ENCODE data around the gene MYBPH. TPM values are rescaled to one million over a fixed set of nuclear protein-coding genes. Genes with fewer than 3 reads are reported as not detected.

The MYBPH gene
- total and polyA plus RNA-seq, 2 experiments from 2014 or later = not detected

DNA sequence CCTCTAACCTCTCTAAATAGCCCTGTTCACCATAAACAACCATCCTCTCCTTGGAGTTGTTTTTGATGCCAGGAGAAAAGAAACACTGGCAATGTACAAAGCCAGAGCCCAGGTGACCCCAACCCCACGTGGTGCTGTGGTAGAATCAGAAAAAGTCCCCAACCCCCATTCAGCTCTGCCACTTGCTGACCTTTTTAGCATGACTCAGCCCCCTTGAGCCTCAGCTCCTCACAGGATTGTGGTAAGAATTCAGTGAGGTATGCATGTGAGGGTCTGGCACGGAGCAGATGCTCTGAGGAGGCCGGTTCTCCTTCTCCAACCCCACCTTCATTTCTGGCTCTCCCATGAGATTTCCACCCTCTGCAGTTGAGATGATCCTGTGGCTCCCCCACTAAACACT, 22.0 kb upstream of the MYBPH start:
- Mint-ChIP-seq H3K36me3 (ENCODE audit: low read depth) (no peaks in the 10 kb centered on the region), H3K4me1 (no peaks in the 10 kb centered on the region), H3K27me3 (ENCODE audit: insufficient read depth, low read depth, poor library complexity) (peaks cover 3% of the 10 kb centered on the region), H3K9me3 (no peaks in the 10 kb centered on the region; the same call in 2 of the 3 replicates), H3K27ac (no peak overlapping the region), H3K4me3 (no peak overlapping the region)
- Histone ChIP-seq H2AFZ (no peak overlapping the region), H3K27ac (ENCODE audit: low read depth) (no peak overlapping the region), H4K20me1 (replicated peaks; ENCODE audit: insufficient read depth) (no peaks in the 10 kb centered on the region), H3K4me3 (no peak overlapping the region), H3F3A (replicated peaks; ENCODE audit: low read depth) (no peaks in the 10 kb centered on the region), H3K4me2 (no peak overlapping the region), H3K9me2 (ENCODE audit: insufficient read depth) (0 out of 2 replicates have a peak, but pooled peaks cover 4% of the 10 kb centered on the region), H3K4me1 (ENCODE audit: insufficient read depth) (no peaks in the 10 kb centered on the region), H3K79me2 (replicated peaks; ENCODE audit: insufficient read depth) (no peaks in the 10 kb centered on the region), H3K36me3 (ENCODE audit: insufficient read depth) (no peaks in the 10 kb centered on the region), H3K27me3 (ENCODE audit: insufficient read depth) (no peaks in the 10 kb centered on the region)
- DNase-seq (ENCODE audit: low spot score) (no peak), ATAC-seq (no peak)
- TF ChIP-seq, protein P1, sequence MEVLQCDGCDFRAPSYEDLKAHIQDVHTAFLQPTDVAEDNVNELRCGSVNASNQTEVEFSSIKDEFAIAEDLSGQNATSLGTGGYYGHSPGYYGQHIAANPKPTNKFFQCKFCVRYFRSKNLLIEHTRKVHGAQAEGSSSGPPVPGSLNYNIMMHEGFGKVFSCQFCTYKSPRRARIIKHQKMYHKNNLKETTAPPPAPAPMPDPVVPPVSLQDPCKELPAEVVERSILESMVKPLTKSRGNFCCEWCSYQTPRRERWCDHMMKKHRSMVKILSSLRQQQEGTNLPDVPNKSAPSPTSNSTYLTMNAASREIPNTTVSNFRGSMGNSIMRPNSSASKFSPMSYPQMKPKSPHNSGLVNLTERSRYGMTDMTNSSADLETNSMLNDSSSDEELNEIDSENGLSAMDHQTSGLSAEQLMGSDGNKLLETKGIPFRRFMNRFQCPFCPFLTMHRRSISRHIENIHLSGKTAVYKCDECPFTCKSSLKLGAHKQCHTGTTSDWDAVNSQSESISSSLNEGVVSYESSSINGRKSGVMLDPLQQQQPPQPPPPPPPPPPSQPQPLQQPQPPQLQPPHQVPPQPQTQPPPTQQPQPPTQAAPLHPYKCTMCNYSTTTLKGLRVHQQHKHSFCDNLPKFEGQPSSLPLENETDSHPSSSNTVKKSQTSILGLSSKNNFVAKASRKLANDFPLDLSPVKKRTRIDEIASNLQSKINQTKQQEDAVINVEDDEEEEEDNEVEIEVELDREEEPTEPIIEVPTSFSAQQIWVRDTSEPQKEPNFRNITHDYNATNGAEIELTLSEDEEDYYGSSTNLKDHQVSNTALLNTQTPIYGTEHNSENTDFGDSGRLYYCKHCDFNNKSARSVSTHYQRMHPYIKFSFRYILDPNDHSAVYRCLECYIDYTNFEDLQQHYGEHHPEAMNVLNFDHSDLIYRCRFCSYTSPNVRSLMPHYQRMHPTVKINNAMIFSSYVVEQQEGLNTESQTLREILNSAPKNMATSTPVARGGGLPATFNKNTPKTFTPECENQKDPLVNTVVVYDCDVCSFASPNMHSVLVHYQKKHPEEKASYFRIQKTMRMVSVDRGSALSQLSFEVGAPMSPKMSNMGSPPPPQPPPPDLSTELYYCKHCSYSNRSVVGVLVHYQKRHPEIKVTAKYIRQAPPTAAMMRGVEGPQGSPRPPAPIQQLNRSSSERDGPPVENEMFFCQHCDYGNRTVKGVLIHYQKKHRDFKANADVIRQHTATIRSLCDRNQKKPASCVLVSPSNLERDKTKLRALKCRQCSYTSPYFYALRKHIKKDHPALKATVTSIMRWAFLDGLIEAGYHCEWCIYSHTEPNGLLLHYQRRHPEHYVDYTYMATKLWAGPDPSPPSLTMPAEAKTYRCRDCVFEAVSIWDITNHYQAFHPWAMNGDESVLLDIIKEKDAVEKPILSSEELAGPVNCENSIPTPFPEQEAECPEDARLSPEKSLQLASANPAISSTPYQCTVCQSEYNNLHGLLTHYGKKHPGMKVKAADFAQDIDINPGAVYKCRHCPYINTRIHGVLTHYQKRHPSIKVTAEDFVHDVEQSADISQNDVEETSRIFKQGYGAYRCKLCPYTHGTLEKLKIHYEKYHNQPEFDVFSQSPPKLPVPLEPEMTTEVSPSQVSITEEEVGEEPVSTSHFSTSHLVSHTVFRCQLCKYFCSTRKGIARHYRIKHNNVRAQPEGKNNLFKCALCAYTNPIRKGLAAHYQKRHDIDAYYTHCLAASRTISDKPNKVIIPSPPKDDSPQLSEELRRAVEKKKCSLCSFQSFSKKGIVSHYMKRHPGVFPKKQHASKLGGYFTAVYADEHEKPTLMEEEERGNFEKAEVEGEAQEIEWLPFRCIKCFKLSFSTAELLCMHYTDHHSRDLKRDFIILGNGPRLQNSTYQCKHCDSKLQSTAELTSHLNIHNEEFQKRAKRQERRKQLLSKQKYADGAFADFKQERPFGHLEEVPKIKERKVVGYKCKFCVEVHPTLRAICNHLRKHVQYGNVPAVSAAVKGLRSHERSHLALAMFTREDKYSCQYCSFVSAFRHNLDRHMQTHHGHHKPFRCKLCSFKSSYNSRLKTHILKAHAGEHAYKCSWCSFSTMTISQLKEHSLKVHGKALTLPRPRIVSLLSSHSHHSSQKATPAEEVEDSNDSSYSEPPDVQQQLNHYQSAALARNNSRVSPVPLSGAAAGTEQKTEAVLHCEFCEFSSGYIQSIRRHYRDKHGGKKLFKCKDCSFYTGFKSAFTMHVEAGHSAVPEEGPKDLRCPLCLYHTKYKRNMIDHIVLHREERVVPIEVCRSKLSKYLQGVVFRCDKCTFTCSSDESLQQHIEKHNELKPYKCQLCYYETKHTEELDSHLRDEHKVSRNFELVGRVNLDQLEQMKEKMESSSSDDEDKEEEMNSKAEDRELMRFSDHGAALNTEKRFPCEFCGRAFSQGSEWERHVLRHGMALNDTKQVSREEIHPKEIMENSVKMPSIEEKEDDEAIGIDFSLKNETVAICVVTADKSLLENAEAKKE (CRISPR knock-in tag; IDR thresholded peaks at IDR 0.05) = no peak
- TF ChIP-seq EZH2phosphoT487 (IDR thresholded peaks at IDR 0.05; ENCODE audit: unreplicated experiment) (no peak), ZNF114 (CRISPR knock-in tag; IDR thresholded peaks at IDR 0.05) (no peak)
- TF ChIP-seq, protein P2, sequence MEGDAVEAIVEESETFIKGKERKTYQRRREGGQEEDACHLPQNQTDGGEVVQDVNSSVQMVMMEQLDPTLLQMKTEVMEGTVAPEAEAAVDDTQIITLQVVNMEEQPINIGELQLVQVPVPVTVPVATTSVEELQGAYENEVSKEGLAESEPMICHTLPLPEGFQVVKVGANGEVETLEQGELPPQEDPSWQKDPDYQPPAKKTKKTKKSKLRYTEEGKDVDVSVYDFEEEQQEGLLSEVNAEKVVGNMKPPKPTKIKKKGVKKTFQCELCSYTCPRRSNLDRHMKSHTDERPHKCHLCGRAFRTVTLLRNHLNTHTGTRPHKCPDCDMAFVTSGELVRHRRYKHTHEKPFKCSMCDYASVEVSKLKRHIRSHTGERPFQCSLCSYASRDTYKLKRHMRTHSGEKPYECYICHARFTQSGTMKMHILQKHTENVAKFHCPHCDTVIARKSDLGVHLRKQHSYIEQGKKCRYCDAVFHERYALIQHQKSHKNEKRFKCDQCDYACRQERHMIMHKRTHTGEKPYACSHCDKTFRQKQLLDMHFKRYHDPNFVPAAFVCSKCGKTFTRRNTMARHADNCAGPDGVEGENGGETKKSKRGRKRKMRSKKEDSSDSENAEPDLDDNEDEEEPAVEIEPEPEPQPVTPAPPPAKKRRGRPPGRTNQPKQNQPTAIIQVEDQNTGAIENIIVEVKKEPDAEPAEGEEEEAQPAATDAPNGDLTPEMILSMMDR (conservative IDR thresholded peaks at IDR 0.05; ENCODE audit: low read depth in 2 of 2) = no peak
